ENCODE measurements around the gene PHLDA2. TPM values are rescaled to one million over a fixed set of nuclear protein-coding genes. Genes with fewer than 3 reads are reported as not detected.
A peak's percentile ranks its signal among the peaks of the same experiment; 100 is the strongest.

Gene PHLDA2
- total RNA-seq, 6 donors from 2014 or later = 8.6 to 38.9 (median 21.0) TPM; not detected in 1

DNA sequence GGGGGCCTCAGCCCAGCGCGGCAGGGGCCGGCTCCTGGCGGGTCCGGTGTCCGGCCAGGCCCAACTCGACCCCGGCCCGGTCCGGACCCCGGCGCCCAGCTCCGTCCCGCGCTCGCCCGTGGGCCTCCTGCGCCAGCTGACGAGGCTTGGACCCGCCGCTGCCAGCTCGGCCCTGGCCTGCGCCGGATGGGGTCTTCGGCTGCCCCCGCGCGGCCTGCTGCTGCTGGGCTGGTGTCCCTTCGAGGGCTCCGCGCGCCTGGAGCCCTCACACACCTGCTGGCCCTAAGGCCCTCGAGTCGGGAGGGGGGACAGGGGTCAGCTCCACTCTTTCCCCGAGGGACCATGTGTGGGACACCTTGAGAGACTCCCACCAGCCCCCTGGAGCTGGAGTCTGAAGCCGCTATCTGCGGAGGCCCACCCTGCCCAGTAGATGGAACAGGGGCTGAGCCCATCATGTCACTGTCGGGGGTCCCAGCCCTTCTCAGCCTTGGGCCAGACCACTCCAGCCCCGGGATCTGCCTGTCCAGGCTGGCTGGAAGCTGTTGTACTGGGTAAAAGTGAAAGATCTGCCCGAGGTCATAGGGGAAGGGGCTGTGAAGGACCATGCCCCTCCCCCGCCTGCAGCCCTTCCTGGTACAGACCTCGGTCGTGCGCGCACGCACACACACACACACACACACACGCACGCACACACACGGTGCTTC is 42.9 kb downstream of the PHLDA2 start:
- H3K9me3 ChIP-seq = no peaks in the 10 kb centered on the region
- peak overlapping the region in 3 of 4 donors; percentile 77 to 90 (median 86) for H3K4me3 ChIP-seq
- peaks cover 27 to 54% (median 31%) of the 10 kb centered on the region in 4 donors for H3K4me1 ChIP-seq
- 15 to 16% methylated on average over 25 to 33 of the region's 49 CpGs for WGBS, 2 donors
- DNase-seq (peak in 1 of 2 donors; percentile 75), ATAC-seq (ENCODE audit: low FRiP score in 2 of 2) (peak in 1 of 2 donors; percentile 3)
- peaks cover 0 to 8% (median 3%) of the 10 kb centered on the region in 4 donors for H3K27me3 ChIP-seq
- TF ChIP-seq POLR2AphosphoS5 (IDR thresholded peaks at IDR 0.05) = no peak
- TF ChIP-seq, protein P1, sequence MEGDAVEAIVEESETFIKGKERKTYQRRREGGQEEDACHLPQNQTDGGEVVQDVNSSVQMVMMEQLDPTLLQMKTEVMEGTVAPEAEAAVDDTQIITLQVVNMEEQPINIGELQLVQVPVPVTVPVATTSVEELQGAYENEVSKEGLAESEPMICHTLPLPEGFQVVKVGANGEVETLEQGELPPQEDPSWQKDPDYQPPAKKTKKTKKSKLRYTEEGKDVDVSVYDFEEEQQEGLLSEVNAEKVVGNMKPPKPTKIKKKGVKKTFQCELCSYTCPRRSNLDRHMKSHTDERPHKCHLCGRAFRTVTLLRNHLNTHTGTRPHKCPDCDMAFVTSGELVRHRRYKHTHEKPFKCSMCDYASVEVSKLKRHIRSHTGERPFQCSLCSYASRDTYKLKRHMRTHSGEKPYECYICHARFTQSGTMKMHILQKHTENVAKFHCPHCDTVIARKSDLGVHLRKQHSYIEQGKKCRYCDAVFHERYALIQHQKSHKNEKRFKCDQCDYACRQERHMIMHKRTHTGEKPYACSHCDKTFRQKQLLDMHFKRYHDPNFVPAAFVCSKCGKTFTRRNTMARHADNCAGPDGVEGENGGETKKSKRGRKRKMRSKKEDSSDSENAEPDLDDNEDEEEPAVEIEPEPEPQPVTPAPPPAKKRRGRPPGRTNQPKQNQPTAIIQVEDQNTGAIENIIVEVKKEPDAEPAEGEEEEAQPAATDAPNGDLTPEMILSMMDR (IDR thresholded peaks at IDR 0.05) = peak in 4 of 6 experiments; percentile 15 to 37 (median 24)
- no peaks in the 10 kb centered on the region for H3K36me3 ChIP-seq
- H3K27ac ChIP-seq = peak overlapping the region; percentile 13 to 91 (median 60)

DNA sequence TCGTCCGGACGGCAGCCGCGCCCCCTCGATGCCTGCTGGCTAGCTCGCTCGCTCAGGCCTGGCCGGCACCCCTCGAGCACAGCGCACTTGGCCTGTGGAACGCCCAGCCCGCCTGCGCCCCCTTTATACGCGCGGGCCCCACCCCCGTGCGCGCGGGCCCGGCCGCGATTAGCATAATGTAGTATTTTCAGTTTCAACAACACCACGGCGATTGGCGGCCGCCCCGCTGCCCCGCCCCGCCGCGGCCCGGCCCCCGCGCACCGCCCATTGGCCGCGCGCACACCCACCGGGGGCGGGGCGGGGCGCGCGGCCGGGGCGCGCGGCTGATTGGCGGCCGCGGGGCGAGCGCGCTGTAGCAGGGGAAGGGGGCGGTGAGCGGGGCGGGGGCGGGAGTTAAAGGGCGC is 43.5 kb downstream of the PHLDA2 start, which contains the start of gene CDKN1C:
CDKN1C (minus strand) TSS at position 98 of the 404 bp plus-strand sequence. CDS start 319 bp downstream, outside the sequence.
- H3K36me3 ChIP-seq = no peaks in the 10 kb centered on the region
- H3K4me1 ChIP-seq = peaks cover 20 to 48% (median 27%) of the 10 kb centered on the region in 4 donors
- WGBS, 2 donors = 0 to 2% methylated on average over 7 of the region's 61 CpGs
- peak within 1 kb of the TSS; percentile 59 to 90 (median 82) for H3K4me3 ChIP-seq
- H3K27ac ChIP-seq = peak within 1 kb of the TSS; percentile 71 to 96 (median 90)
- ATAC-seq (ENCODE audit: low FRiP score in 2 of 2) (peak; percentile 81 to 90), DNase-seq (peak; percentile 90 to 98)
- H3K27me3 ChIP-seq = peaks cover 0 to 8% (median 3%) of the 10 kb centered on the region in 4 donors
- H3K9me3 ChIP-seq = no peaks in the 10 kb centered on the region
- TF ChIP-seq, protein P1 (IDR thresholded peaks at IDR 0.05) = no peak
- TF ChIP-seq POLR2A (IDR thresholded peaks at IDR 0.05) (peak in 3 of 4 donors; percentile 81 to 92 (median 87)), POLR2AphosphoS5 (IDR thresholded peaks at IDR 0.05) (peak; percentile 81 to 98), EP300 (IDR thresholded peaks at IDR 0.05) (peak in 1 of 4 donors; percentile 64)

DNA sequence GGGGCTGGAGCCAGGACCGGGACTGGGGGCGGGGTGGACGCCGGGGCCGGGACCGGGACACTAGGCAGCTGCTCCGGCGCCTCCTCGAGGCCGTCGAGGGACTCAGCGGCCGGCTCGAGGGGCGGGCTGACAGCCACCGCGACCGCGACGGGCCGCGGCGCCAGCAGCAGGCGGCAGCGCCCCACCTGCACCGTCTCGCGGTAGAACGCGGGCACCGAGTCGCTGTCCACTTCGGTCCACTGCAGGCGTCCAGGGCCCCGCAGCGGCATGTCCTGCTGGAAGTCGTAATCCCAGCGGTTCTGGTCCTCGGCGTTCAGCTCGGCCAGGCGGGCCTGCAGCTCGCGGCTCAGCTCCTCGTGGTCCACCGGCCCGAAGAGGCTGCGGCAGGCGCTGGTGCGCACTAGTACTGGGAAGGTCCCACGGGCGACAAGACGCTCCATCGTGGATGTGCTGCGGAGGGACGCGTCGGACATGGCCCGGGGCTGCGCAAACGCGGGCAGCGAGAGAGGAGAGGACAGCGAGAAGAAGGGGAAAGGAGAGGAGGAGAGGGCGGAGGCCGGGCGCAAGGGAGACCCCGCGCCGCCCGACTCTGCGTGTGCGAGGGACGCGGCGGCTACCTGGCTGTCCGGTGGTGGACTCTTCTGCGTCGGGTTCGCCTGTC is 44.1 kb downstream of the PHLDA2 start:
- WGBS, 2 donors = 0 to 2% methylated on average over 21 to 52 of the region's 80 CpGs
- ATAC-seq (ENCODE audit: low FRiP score in 2 of 2) (peak in 1 of 2 donors; percentile 50), DNase-seq (peak; percentile 69 to 92)
- H3K9me3 ChIP-seq = no peaks in the 10 kb centered on the region
- TF ChIP-seq EP300 (IDR thresholded peaks at IDR 0.05) = no peak
- TF ChIP-seq, protein P1 (IDR thresholded peaks at IDR 0.05) = peak in 5 of 6 experiments; percentile 54 to 70 (median 70)
- no peaks in the 10 kb centered on the region for H3K36me3 ChIP-seq
- H3K27ac ChIP-seq = peak overlapping the region; percentile 71 to 96 (median 90)
- peaks cover 0 to 8% (median 3%) of the 10 kb centered on the region in 4 donors for H3K27me3 ChIP-seq
- peaks cover 17 to 44% (median 25%) of the 10 kb centered on the region in 4 donors for H3K4me1 ChIP-seq
- H3K4me3 ChIP-seq = peak overlapping the region; percentile 36 to 90 (median 82)

DNA sequence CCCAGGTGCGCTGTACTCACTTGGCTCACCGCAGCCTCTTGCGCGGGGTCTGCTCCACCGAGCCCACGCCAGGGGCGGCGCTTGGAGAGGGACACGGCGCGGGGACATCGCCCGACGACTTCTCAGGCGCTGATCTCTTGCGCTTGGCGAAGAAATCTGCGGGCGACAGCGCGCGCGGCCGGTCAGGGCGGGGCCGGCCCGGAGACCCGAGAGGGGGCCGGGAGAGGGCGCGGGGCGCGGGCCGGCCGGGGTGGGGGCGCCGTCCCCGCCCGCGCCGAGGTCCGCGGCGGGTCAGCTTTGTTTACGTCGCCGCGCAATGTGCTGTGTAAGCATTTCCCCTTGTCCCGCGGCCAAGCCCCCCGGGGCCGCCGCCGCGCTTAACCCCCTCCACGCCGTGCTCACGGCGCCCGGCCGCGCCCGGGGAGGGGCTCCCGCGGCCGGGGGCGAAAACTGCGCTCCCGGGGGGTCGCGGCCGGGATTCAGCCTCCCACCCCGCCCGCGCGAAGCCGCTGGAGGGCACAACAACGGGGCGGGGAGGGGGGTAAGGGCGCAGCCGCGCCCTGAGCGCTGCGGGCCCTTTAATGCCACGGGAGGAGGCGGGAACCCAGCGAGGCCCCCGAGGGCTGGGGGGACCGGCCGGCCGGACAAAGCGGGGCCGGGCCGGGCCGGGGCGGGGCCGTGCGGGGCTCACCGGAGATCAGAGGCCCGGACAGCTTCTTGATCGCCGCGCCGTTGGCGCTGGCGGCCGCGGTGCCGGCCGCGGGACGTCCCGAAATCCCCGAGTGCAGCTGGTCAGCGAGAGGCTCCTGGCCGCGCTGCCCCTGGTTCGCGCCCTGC is 45.0 kb downstream of the PHLDA2 start:
- DNase-seq = peak; percentile 62 to 92

More for the DNA sequence above, 45.0 kb downstream of the PHLDA2 start:
- Histone ChIP-seq H3K36me3 (no peaks in the 10 kb centered on the region), H3K4me3 (peak overlapping the region; percentile 59 to 90 (median 82)), H3K9me3 (no peaks in the 10 kb centered on the region), H3K27ac (peak overlapping the region; percentile 71 to 96 (median 90)), H3K4me1 (peaks cover 17 to 44% (median 25%) of the 10 kb centered on the region in 4 donors), H3K27me3 (peaks cover 0 to 8% (median 3%) of the 10 kb centered on the region in 4 donors)
- ATAC-seq (ENCODE audit: low FRiP score in 2 of 2) = peak in 1 of 2 donors; percentile 47
- TF ChIP-seq POLR2A (IDR thresholded peaks at IDR 0.05) (peak in 1 of 4 donors; percentile 18), EP300 (IDR thresholded peaks at IDR 0.05) (no peak)
- 0% methylated on average over 34 of the region's 119 CpGs; no CpG with 5 or more reads in 1 of the 2 donors for WGBS, 2 donors

Data from upper lobe of left lung (tissue), 6 donors.